Measurements from ENCODE around the gene DNAH6. TPM values are rescaled to one million over a fixed set of nuclear protein-coding genes. Genes with fewer than 3 reads are reported as not detected.

The DNAH6 gene
- total and polyA plus RNA-seq, 11 donors = 0.05 to 0.75 (median 0.10) TPM; not detected in 2

DNA sequence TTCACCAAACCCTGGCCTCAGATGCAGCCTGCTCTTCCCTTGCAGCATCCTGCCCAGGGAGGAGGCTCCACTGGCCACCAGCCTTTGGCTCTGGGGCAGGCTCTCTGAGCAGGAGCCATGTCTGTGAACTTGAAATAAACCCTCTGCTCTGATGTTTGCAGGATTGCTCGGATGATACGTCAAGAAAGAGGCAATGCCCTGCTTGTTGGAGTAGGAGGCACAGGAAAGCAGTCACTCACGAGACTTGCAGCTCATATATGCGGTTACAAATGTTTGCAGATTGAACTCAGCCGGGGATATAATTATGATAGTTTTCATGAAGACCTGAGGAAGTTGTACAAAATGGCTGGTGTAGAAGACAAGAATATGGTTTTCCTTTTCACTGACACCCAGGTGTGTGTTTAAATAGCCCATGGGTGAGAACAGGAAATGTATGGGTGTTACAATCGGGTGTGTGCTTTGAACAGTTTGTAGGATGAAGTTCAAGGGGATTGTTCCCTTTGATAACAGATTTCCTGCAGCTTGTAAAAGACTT lies 177.9 kb downstream of the DNAH6 start:
- no peak overlapping the region for H3K4me3 ChIP-seq
- H3K27ac ChIP-seq = peak overlapping the region in 1 of 12 donors; percentile 27
- H3K36me3 ChIP-seq = no peaks in the 10 kb centered on the region
- no peaks in the 10 kb centered on the region for H3K4me1 ChIP-seq
- no peak for ATAC-seq
- no peak for DNase-seq
- TF ChIP-seq, protein P1, sequence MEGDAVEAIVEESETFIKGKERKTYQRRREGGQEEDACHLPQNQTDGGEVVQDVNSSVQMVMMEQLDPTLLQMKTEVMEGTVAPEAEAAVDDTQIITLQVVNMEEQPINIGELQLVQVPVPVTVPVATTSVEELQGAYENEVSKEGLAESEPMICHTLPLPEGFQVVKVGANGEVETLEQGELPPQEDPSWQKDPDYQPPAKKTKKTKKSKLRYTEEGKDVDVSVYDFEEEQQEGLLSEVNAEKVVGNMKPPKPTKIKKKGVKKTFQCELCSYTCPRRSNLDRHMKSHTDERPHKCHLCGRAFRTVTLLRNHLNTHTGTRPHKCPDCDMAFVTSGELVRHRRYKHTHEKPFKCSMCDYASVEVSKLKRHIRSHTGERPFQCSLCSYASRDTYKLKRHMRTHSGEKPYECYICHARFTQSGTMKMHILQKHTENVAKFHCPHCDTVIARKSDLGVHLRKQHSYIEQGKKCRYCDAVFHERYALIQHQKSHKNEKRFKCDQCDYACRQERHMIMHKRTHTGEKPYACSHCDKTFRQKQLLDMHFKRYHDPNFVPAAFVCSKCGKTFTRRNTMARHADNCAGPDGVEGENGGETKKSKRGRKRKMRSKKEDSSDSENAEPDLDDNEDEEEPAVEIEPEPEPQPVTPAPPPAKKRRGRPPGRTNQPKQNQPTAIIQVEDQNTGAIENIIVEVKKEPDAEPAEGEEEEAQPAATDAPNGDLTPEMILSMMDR (IDR thresholded peaks at IDR 0.05) = no peak
- no peak for TF ChIP-seq POLR2A (IDR thresholded peaks at IDR 0.05)
- H3K9me3 ChIP-seq = no peaks in the 10 kb centered on the region
- intact Hi-C loops (cut with DNase I) = no loop called here
- WGBS, 4 donors = 55 to 67% (median 64%) methylated on average over 6 of the region's 6 CpGs
- H3K27me3 ChIP-seq = no peaks in the 10 kb centered on the region

DNA sequence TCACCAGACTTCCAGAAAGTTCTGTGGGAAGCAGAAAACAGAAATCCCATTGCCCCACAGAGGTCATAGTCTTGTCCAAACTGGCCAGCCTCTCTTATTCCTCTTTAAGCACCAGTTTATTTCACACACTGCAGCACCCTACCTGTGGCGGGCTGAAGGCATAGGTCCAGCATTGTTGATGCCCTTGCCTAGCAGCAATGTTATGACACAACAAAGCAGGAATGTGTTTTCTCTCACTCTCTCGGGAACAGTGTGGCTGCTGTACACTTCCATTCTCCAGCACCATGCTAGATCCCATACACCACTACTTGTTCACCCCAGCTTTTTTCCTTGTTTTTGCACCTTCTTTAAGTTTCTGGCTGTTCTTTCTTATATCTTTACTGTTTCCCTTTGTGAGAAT lies 181.6 kb downstream of the DNAH6 start:
- WGBS, 4 donors = 38 to 48% (median 41%) methylated on average over 2 of the region's 2 CpGs
- H3K9me3 ChIP-seq = no peaks in the 10 kb centered on the region
- ATAC-seq = peak in 3 of 4 donors; percentile 80 to 91 (median 91)
- intact Hi-C loops (cut with DNase I) = no loop called here
- no peaks in the 10 kb centered on the region for H3K4me1 ChIP-seq
- DNase-seq = peak in 1 of 5 donors; percentile 25
- no peak overlapping the region for H3K4me3 ChIP-seq
- no peaks in the 10 kb centered on the region for H3K36me3 ChIP-seq
- TF ChIP-seq POLR2A (IDR thresholded peaks at IDR 0.05) = no peak
- TF ChIP-seq, protein P1 (IDR thresholded peaks at IDR 0.05) = no peak
- H3K27me3 ChIP-seq = no peaks in the 10 kb centered on the region
- H3K27ac ChIP-seq = no peak overlapping the region

DNA sequence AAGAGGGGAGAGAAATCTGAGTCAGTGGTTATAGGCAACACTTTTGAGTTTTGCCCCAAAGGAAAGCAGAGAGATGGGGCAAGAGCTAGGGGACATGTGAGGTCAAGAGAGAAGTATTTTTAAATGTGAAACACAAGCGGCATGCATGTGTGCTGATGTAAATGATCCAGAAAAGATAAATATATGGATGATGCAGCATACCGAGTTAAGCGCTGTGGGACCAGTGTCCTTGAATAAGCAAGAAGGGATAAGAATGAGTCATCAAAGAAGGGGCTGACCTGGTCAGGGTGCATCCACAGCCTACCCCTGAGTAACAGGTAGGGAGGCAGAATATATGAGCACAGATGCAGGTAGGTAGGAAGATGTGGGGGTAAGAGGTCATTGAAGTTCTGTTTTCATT lies 183.7 kb downstream of the DNAH6 start:
- H3K27ac ChIP-seq = no peak overlapping the region
- DNase-seq = no peak
- WGBS, 4 donors = 64 to 89% (median 76%) methylated on average over 3 of the region's 3 CpGs
- no peaks in the 10 kb centered on the region for H3K27me3 ChIP-seq
- no peaks in the 10 kb centered on the region for H3K36me3 ChIP-seq
- H3K4me1 ChIP-seq = no peaks in the 10 kb centered on the region
- H3K9me3 ChIP-seq = no peaks in the 10 kb centered on the region
- intact Hi-C loops (cut with DNase I) = no loop called here
- H3K4me3 ChIP-seq = no peak overlapping the region
- ATAC-seq = no peak
- TF ChIP-seq, protein P1 (IDR thresholded peaks at IDR 0.05) = no peak
- TF ChIP-seq POLR2A (IDR thresholded peaks at IDR 0.05) = no peak

DNA sequence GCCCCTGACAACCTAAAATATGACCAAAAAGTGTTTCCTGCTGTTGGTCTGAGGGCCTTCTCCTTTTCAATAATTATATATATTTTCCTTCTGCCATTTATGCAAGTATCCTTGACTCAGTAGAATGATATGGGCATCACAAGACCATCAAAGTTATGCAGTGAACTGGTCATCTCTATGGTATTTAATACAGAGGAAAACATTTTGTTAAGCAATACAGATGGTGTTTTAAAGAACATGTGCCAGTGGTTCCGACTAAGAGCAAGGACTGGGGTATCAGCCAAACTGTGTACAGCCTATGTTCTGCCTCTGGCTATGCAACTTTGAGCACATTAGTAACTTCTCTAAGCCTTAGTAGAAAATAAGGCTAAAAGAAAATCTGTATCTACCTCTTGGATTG lies 185.6 kb downstream of the DNAH6 start:
- Histone ChIP-seq H3K4me3 (no peak overlapping the region), H3K9me3 (no peaks in the 10 kb centered on the region), H3K27ac (no peak overlapping the region), H3K4me1 (no peaks in the 10 kb centered on the region), H3K27me3 (no peaks in the 10 kb centered on the region), H3K36me3 (no peaks in the 10 kb centered on the region)
- no peak for TF ChIP-seq POLR2A (IDR thresholded peaks at IDR 0.05)
- TF ChIP-seq, protein P1 (IDR thresholded peaks at IDR 0.05) = no peak
- intact Hi-C loops (cut with DNase I) = no loop called here
- ATAC-seq (no peak), DNase-seq (no peak)
- WGBS, 4 donors = 42 to 87% (median 69%) methylated on average over 1 of the region's 1 CpG

Data from heart left ventricle (tissue), 16 donors.